Ishikawa (cell line): ENCODE data around the gene SLC13A5.

Source experiments
- CEBPB ChIP-seq: IDR thresholded peaks from 2 replicates; pipeline ENCODE4 v1.6.1; 2012
- CREB1 ChIP-seq: IDR thresholded peaks from 2 replicates; pipeline ENCODE4 v1.6.1; 2012; ENCODE audit warnings: low read depth
- EGR1 ChIP-seq: IDR thresholded peaks from 2 replicates; pipeline ENCODE4 v1.6.1; 2012
- EP300 ChIP-seq: IDR thresholded peaks from 2 replicates; pipeline ENCODE4 v1.6.1; 2012; ENCODE audit warnings: borderline replicate concordance
- FOXM1 ChIP-seq: IDR thresholded peaks from 2 replicates; pipeline ENCODE4 v1.6.1; 2012; ENCODE audit warnings: low read depth, borderline replicate concordance
- NFIC ChIP-seq: IDR thresholded peaks from 2 replicates; pipeline ENCODE4 v1.6.1; 2012
- RAD21 ChIP-seq: IDR thresholded peaks from 2 replicates; pipeline ENCODE4 v1.6.1; 2012; ENCODE audit warnings: low read depth
- TAF1 ChIP-seq: IDR thresholded peaks from 2 replicates; pipeline ENCODE4 v1.6.1; 2012; ENCODE audit warnings: low read depth, mild to moderate bottlenecking
- TCF12 ChIP-seq: IDR thresholded peaks from 2 replicates; pipeline ENCODE4 v1.6.1; 2012; ENCODE audit warnings: low read depth
- TEAD4 ChIP-seq: IDR thresholded peaks from 2 replicates; pipeline ENCODE4 v1.6.1; 2012
- USF1 ChIP-seq: IDR thresholded peaks from 2 replicates; pipeline ENCODE4 v1.6.1; 2012
- YY1 ChIP-seq: IDR thresholded peaks from 2 replicates; pipeline ENCODE4 v1.6.1; 2012; ENCODE audit warnings: low read depth
- ZBTB7A ChIP-seq: IDR thresholded peaks from 2 replicates; pipeline ENCODE4 v1.6.1; 2012; ENCODE audit warnings: low read depth
- TF ChIP-seq, protein P1 (sequence below): IDR thresholded peaks from 2 replicates; pipeline ENCODE4 v1.6.1; 2012
- TF ChIP-seq, protein P2 (sequence below): IDR thresholded peaks from 2 replicates; pipeline ENCODE4 v1.6.1; 2012; ENCODE audit warnings: low read depth, mild to moderate bottlenecking

The SLC13A5 gene

GRCh38 chr17:6748617-6749016, 35.4 kb upstream of the SLC13A5 start:
- TF ChIP-seq CEBPB (no peak), USF1 (no peak), NFIC (no peak), RAD21 (no peak), ZBTB7A (no peak), EGR1 (no peak), EP300 (no peak), YY1 (no peak), TEAD4 (no peak), TCF12 (no peak), TAF1 (no peak), FOXM1 (no peak)

GRCh38 chr17:6729531-6729930, 16.4 kb upstream of the SLC13A5 start:
- TF ChIP-seq, protein P1, sequence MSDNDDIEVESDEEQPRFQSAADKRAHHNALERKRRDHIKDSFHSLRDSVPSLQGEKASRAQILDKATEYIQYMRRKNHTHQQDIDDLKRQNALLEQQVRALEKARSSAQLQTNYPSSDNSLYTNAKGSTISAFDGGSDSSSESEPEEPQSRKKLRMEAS, result no peak
- TF ChIP-seq, protein P2, sequence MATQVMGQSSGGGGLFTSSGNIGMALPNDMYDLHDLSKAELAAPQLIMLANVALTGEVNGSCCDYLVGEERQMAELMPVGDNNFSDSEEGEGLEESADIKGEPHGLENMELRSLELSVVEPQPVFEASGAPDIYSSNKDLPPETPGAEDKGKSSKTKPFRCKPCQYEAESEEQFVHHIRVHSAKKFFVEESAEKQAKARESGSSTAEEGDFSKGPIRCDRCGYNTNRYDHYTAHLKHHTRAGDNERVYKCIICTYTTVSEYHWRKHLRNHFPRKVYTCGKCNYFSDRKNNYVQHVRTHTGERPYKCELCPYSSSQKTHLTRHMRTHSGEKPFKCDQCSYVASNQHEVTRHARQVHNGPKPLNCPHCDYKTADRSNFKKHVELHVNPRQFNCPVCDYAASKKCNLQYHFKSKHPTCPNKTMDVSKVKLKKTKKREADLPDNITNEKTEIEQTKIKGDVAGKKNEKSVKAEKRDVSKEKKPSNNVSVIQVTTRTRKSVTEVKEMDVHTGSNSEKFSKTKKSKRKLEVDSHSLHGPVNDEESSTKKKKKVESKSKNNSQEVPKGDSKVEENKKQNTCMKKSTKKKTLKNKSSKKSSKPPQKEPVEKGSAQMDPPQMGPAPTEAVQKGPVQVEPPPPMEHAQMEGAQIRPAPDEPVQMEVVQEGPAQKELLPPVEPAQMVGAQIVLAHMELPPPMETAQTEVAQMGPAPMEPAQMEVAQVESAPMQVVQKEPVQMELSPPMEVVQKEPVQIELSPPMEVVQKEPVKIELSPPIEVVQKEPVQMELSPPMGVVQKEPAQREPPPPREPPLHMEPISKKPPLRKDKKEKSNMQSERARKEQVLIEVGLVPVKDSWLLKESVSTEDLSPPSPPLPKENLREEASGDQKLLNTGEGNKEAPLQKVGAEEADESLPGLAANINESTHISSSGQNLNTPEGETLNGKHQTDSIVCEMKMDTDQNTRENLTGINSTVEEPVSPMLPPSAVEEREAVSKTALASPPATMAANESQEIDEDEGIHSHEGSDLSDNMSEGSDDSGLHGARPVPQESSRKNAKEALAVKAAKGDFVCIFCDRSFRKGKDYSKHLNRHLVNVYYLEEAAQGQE, result no peak
- TF ChIP-seq NFIC (no peak), FOXM1 (no peak), CREB1 (no peak), CEBPB (no peak), YY1 (no peak), EGR1 (no peak), TEAD4 (no peak), TAF1 (no peak), TCF12 (no peak), EP300 (no peak), ZBTB7A (no peak), RAD21 (no peak), USF1 (no peak)

DNA sequence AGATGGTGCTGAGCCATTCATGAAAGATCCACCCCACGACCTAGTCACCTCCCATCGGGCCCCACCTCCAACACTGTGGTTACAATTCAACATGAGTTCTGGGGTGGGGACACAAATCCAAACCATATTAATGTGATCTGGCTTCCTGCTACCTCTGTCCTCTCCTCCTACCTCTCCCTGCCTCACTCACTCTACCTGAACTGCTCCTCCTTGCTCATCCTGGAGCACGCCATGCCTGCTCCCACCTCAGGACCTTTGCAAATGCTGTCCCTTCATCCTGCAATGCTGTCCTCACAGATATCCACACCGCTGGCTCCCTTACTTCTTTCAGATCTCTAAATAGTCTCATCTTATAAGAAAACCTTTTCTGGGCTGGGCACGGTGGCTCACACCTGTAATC, 10.8 kb upstream of the SLC13A5 start:
- TF ChIP-seq TAF1 (no peak), TCF12 (no peak), NFIC (no peak), CEBPB (no peak), RAD21 (no peak), EP300 (no peak), CREB1 (no peak), FOXM1 (no peak), EGR1 (no peak), ZBTB7A (no peak), USF1 (no peak), YY1 (no peak), TEAD4 (no peak)
- TF ChIP-seq, protein P2, result no peak
- TF ChIP-seq, protein P1, result no peak

DNA sequence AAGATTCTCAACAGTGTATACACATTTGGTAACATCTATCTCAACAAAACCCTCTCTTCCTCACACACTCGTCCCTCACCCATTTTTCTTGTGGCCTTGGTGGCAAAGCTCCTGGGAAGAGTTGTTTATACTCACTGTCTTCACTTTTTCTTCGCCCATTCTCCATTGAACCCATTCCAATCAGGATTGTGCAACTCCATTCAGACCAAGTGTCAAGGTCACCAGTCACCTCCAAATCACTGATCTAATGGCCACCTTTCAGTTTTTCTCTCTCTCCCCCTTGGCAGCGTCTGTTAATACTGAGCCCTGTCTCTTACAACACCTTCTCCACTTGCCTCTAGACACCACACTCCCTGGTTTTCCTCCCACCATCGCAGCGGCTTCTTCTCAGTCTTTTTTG, 8.6 kb upstream of the SLC13A5 start:
- TF ChIP-seq, protein P1, result no peak
- TF ChIP-seq TCF12 (no peak), CEBPB (no peak), FOXM1 (no peak), RAD21 (no peak), NFIC (no peak), TEAD4 (no peak), TAF1 (no peak), ZBTB7A (no peak), YY1 (no peak), EP300 (no peak), CREB1 (no peak)
- TF ChIP-seq, protein P2, result no peak
